ENCODE results near the gene SH2D2A.

SH2D2A gene

GRCh38 chr1:156862584-156862983 lies 45.9 kb upstream of the SH2D2A start:
- H3K4me3 ChIP-seq (ENCODE audit: control insufficient read depth, low read depth, low read length): no peak overlapping the region
- TF ChIP-seq CTCF (IDR thresholded peaks at IDR 0.05; ENCODE audit: control insufficient read depth, insufficient read depth, low read depth, low read length, missing control alignments): no peak
- no peak for DNase-seq (ENCODE audit: low read depth)

- TF ChIP-seq CTCF (IDR thresholded peaks at IDR 0.05; ENCODE audit: control insufficient read depth, insufficient read depth, low read depth, low read length, missing control alignments): no peak
- peak within 1 kb of the TSS; percentile 42 for H3K4me3 ChIP-seq (ENCODE audit: control insufficient read depth, low read depth, low read length)
- no peak for DNase-seq (ENCODE audit: low read depth)
Measured at GRCh38 chr1:156860628-156861423, 44.2 kb upstream of the SH2D2A start, which contains the start of gene NTRK1. Gene NTRK1, plus strand, starts transcription at chr1:156860865. Its CDS starts 70 bp downstream, at chr1:156860935.

GRCh38 chr1:156860113-156860627 lies 43.5 kb upstream of the SH2D2A start:
- DNase-seq (ENCODE audit: low read depth): no peak
- H3K4me3 ChIP-seq (ENCODE audit: control insufficient read depth, low read depth, low read length): peak overlapping the region; percentile 42
- peak; percentile 86 for TF ChIP-seq CTCF (IDR thresholded peaks at IDR 0.05; ENCODE audit: control insufficient read depth, insufficient read depth, low read depth, low read length, missing control alignments)

GRCh38 chr1:156859523-156860112 lies 43.0 kb upstream of the SH2D2A start:
- no peak for DNase-seq (ENCODE audit: low read depth)
- TF ChIP-seq CTCF (IDR thresholded peaks at IDR 0.05; ENCODE audit: control insufficient read depth, insufficient read depth, low read depth, low read length, missing control alignments): no peak
- peak overlapping the region; percentile 42 for H3K4me3 ChIP-seq (ENCODE audit: control insufficient read depth, low read depth, low read length)

GRCh38 chr1:156858959-156859522 lies 42.4 kb upstream of the SH2D2A start, which contains the start of gene INSRR:
Gene INSRR, minus strand, starts transcription at chr1:156859117. Its CDS starts 496 bp downstream, at chr1:156858621.
- TF ChIP-seq CTCF (IDR thresholded peaks at IDR 0.05; ENCODE audit: control insufficient read depth, insufficient read depth, low read depth, low read length, missing control alignments): no peak
- no peak for DNase-seq (ENCODE audit: low read depth)

GRCh38 chr1:156858555-156858956 lies 41.9 kb upstream of the SH2D2A start:
- DNase-seq (ENCODE audit: low read depth): no peak
- H3K4me3 ChIP-seq (ENCODE audit: control insufficient read depth, low read depth, low read length): no peak overlapping the region
- TF ChIP-seq CTCF (IDR thresholded peaks at IDR 0.05; ENCODE audit: control insufficient read depth, insufficient read depth, low read depth, low read length, missing control alignments): no peak

More at GRCh38 chr1:156858959-156859522, 42.4 kb upstream of the SH2D2A start, which contains the start of gene INSRR:
- peak within 1 kb of the TSS; percentile 42 for H3K4me3 ChIP-seq (ENCODE audit: control insufficient read depth, low read depth, low read length)

Measured in AG09309 (cell line).